Measurements from ENCODE around the gene NFATC1.

The NFATC1 gene

DNA sequence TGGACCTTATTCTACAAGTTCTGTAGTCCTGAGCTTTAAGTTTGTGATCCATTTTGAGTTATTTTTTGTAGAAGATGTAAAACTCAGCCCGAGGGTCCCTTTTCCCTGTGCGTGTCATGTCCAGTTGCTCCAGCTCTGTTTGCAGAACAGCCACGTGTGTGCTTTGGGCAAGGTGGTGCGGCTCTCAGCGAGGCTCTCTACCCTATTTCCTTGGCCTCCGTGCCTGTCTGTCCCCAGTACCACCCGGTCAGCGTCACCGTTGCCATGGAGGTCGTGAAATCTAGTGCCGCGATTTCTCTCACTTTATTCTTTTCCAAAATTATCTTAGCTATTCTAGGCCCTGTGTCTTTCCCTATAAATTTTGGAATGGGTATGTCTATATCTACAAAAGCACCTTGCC lies 142.9 kb downstream of the NFATC1 start:
- no peak overlapping the region for H3K4me2 ChIP-seq (ENCODE audit: low read length)
- peaks cover 4% of the 10 kb centered on the region; the same call in 1 of the 2 replicates for H3K36me3 ChIP-seq (ENCODE audit: insufficient read depth, low read length)
- H3K79me2 ChIP-seq (ENCODE audit: insufficient read depth, low read length): no peaks in the 10 kb centered on the region
- TF ChIP-seq EZH2 (IDR thresholded peaks at IDR 0.05; ENCODE audit: borderline replicate concordance, low read length): no peak
- TF ChIP-seq, protein P1, sequence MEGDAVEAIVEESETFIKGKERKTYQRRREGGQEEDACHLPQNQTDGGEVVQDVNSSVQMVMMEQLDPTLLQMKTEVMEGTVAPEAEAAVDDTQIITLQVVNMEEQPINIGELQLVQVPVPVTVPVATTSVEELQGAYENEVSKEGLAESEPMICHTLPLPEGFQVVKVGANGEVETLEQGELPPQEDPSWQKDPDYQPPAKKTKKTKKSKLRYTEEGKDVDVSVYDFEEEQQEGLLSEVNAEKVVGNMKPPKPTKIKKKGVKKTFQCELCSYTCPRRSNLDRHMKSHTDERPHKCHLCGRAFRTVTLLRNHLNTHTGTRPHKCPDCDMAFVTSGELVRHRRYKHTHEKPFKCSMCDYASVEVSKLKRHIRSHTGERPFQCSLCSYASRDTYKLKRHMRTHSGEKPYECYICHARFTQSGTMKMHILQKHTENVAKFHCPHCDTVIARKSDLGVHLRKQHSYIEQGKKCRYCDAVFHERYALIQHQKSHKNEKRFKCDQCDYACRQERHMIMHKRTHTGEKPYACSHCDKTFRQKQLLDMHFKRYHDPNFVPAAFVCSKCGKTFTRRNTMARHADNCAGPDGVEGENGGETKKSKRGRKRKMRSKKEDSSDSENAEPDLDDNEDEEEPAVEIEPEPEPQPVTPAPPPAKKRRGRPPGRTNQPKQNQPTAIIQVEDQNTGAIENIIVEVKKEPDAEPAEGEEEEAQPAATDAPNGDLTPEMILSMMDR (IDR thresholded peaks at IDR 0.05; ENCODE audit: low read length): no peak
- H3K9me2 ChIP-seq (ENCODE audit: low read depth, low read length): no peaks in the 10 kb centered on the region
- no peak overlapping the region for H2AFZ ChIP-seq (ENCODE audit: low read length)
- no peak overlapping the region for H3K9ac ChIP-seq (ENCODE audit: low read length)
- no peaks in the 10 kb centered on the region for H3K4me1 ChIP-seq (ENCODE audit: insufficient read depth, low read length, severe bottlenecking)
- H3K27ac ChIP-seq (ENCODE audit: low read depth, low read length, poor library complexity, severe bottlenecking): no peak overlapping the region
- H3F3A ChIP-seq (ENCODE audit: insufficient read depth, low read length): no peaks in the 10 kb centered on the region
- H3K4me3 ChIP-seq (ENCODE audit: low read depth, low read length, poor library complexity, severe bottlenecking): no peak overlapping the region
- H3K9me3 ChIP-seq (ENCODE audit: low read length): peaks cover 8% of the 10 kb centered on the region
- no peaks in the 10 kb centered on the region; the same call in 1 of the 2 replicates for H3K27me3 ChIP-seq (ENCODE audit: insufficient read depth, low read length)
- H4K20me1 ChIP-seq (ENCODE audit: insufficient read depth, low read length): no peaks in the 10 kb centered on the region

GRCh38 chr18:79540161-79540903 lies 144.6 kb downstream of the NFATC1 start:
- Histone ChIP-seq H3K9me2 (ENCODE audit: low read depth, low read length) (no peaks in the 10 kb centered on the region), H3K9ac (ENCODE audit: low read length) (no peak overlapping the region), H3K4me2 (ENCODE audit: low read length) (no peak overlapping the region), H3F3A (ENCODE audit: insufficient read depth, low read length) (no peaks in the 10 kb centered on the region), H3K4me3 (ENCODE audit: low read depth, low read length, poor library complexity, severe bottlenecking) (no peak overlapping the region), H3K36me3 (ENCODE audit: insufficient read depth, low read length) (peaks cover 4% of the 10 kb centered on the region; the same call in 1 of the 2 replicates), H3K4me1 (ENCODE audit: insufficient read depth, low read length, severe bottlenecking) (no peaks in the 10 kb centered on the region), H3K27me3 (ENCODE audit: insufficient read depth, low read length) (no peaks in the 10 kb centered on the region; the same call in 1 of the 2 replicates), H3K9me3 (ENCODE audit: low read length) (peaks cover 8% of the 10 kb centered on the region), H2AFZ (ENCODE audit: low read length) (no peak overlapping the region), H4K20me1 (ENCODE audit: insufficient read depth, low read length) (no peaks in the 10 kb centered on the region), H3K79me2 (ENCODE audit: insufficient read depth, low read length) (no peaks in the 10 kb centered on the region), H3K27ac (ENCODE audit: low read depth, low read length, poor library complexity, severe bottlenecking) (no peak overlapping the region)
- TF ChIP-seq, protein P1 (IDR thresholded peaks at IDR 0.05; ENCODE audit: low read length): no peak
- TF ChIP-seq EZH2 (IDR thresholded peaks at IDR 0.05; ENCODE audit: borderline replicate concordance, low read length): no peak

DNA sequence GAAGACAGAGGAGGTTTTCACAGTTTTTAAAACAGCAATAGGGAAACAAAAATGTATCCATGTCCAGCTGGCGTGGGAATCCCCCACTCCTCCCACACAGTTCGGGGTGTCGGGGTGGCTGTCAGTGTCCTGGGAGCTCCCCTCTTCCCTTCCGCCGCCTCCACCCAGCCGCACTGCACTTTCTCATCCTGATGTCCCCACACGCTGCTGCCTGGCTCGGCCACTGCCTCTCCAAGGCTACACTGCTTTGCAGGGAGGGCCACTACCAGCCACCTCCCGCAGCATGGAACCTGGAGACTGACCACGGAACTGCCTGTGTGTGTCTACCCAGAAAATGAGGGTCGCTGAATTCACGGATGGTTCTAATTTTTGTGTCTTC lies 145.2 kb downstream of the NFATC1 start:
- Histone ChIP-seq H3K4me3 (ENCODE audit: low read depth, low read length, poor library complexity, severe bottlenecking) (no peak overlapping the region), H3K4me2 (ENCODE audit: low read length) (no peak overlapping the region), H3K36me3 (ENCODE audit: insufficient read depth, low read length) (peaks cover 4% of the 10 kb centered on the region; the same call in 1 of the 2 replicates), H3K4me1 (ENCODE audit: insufficient read depth, low read length, severe bottlenecking) (no peaks in the 10 kb centered on the region), H4K20me1 (ENCODE audit: insufficient read depth, low read length) (no peaks in the 10 kb centered on the region), H3K9me2 (ENCODE audit: low read depth, low read length) (no peaks in the 10 kb centered on the region), H3K79me2 (ENCODE audit: insufficient read depth, low read length) (no peaks in the 10 kb centered on the region), H2AFZ (ENCODE audit: low read length) (no peak overlapping the region), H3K27ac (ENCODE audit: low read depth, low read length, poor library complexity, severe bottlenecking) (no peak overlapping the region), H3K9ac (ENCODE audit: low read length) (no peak overlapping the region), H3K27me3 (ENCODE audit: insufficient read depth, low read length) (no peaks in the 10 kb centered on the region; the same call in 1 of the 2 replicates), H3F3A (ENCODE audit: insufficient read depth, low read length) (no peaks in the 10 kb centered on the region), H3K9me3 (ENCODE audit: low read length) (peaks cover 8% of the 10 kb centered on the region)
- TF ChIP-seq, protein P1 (IDR thresholded peaks at IDR 0.05; ENCODE audit: low read length): no peak
- TF ChIP-seq EZH2 (IDR thresholded peaks at IDR 0.05; ENCODE audit: borderline replicate concordance, low read length): no peak
